Trophoblast cell (in vitro differentiated cells and primary cell): ENCODE results near the gene TAS2R60.
A peak's percentile ranks its signal among the peaks of the same experiment; 100 is the strongest.
"Not testable (repeated sequence)": the region's sequence is repeated elsewhere in the genome, so short reads cannot be mapped to it uniquely, and the experiment has no call there.

ENCODE experiments used
- DNase-seq, 2 donors: peaks; one replicate each; pipeline ENCODE4 v3.0.0-alpha.2; 2016
- H2AFZ ChIP-seq: 2 replicates; pipeline ENCODE4 v1.6.1; 2013; ENCODE audit warnings: low read length, moderate library complexity, mild to moderate bottlenecking; ENCODE audit not compliant: insufficient read depth, poor library complexity
- H2AK5ac ChIP-seq: 2 replicates; pipeline ENCODE4 v1.6.1; 2013; ENCODE audit warnings: mild to moderate bottlenecking, low read length
- H2BK120ac ChIP-seq: 2 replicates; pipeline ENCODE4 v1.6.1; 2013; ENCODE audit warnings: low read length, mild to moderate bottlenecking, moderate library complexity; ENCODE audit not compliant: insufficient read depth, poor library complexity
- H2BK12ac ChIP-seq: 2 replicates; pipeline ENCODE4 v1.6.1; 2013; ENCODE audit warnings: mild to moderate bottlenecking, low read length, moderate library complexity
- H2BK5ac ChIP-seq: 2 replicates; pipeline ENCODE4 v1.6.1; 2013; ENCODE audit warnings: low read length, low read depth, moderate library complexity, mild to moderate bottlenecking; ENCODE audit not compliant: poor library complexity
- H3K14ac ChIP-seq: 2 replicates; pipeline ENCODE4 v1.6.1; 2013; ENCODE audit warnings: mild to moderate bottlenecking, low read length
- H3K18ac ChIP-seq: 2 replicates; pipeline ENCODE4 v1.6.1; 2013; ENCODE audit warnings: mild to moderate bottlenecking, low read length
- H3K23ac ChIP-seq: 2 replicates; pipeline ENCODE4 v1.6.1; 2013; ENCODE audit warnings: low read length
- H3K27ac ChIP-seq: 2 replicates; pipeline ENCODE4 v1.5.1; 2013; ENCODE audit warnings: low read depth, mild to moderate bottlenecking, inconsistent platforms, low read length, moderate library complexity
- H3K27me3 ChIP-seq: 2 replicates; pipeline ENCODE4 v1.6.1; 2013; ENCODE audit warnings: inconsistent platforms, mild to moderate bottlenecking, low read length, moderate library complexity; ENCODE audit not compliant: insufficient read depth
- H3K36me3 ChIP-seq, 2 experiments: 1 replicate in 1 of 2; 2 replicates in 1 of 2; pipeline ENCODE4 v1.6.1; 2013; ENCODE audit warnings: low read length in 2 of 2, mild to moderate bottlenecking in 2 of 2, moderate library complexity in 1 of 2; ENCODE audit not compliant: insufficient read depth in 2 of 2, control insufficient read depth in 1 of 2
- H3K4ac ChIP-seq: 2 replicates; pipeline ENCODE4 v1.6.1; 2013; ENCODE audit warnings: low read depth, mild to moderate bottlenecking, low read length, moderate library complexity
- H3K4me1 ChIP-seq, 2 experiments: 1 replicate in 1 of 2; 2 replicates in 1 of 2; pipeline ENCODE4 v1.6.1; 2013; ENCODE audit warnings: low read length in 2 of 2, mild to moderate bottlenecking in 2 of 2, moderate library complexity in 1 of 2; ENCODE audit not compliant: insufficient read depth in 2 of 2, control insufficient read depth in 1 of 2
- H3K4me2 ChIP-seq: 2 replicates; pipeline ENCODE4 v1.6.1; 2013; ENCODE audit warnings: inconsistent platforms, mild to moderate bottlenecking, low read length, moderate library complexity
- H3K4me3 ChIP-seq: 2 replicates; pipeline ENCODE4 v1.5.1; 2013; ENCODE audit warnings: mild to moderate bottlenecking, low read depth, low read length, inconsistent platforms
- H3K79me1 ChIP-seq: one replicate; pipeline ENCODE4 v1.6.1; 2013; ENCODE audit warnings: low read length
- H3K79me2 ChIP-seq: 2 replicates; pipeline ENCODE4 v1.6.1; 2013; ENCODE audit warnings: low read length, mild to moderate bottlenecking; ENCODE audit not compliant: control insufficient read depth, insufficient read depth, poor library complexity
- H3K9ac ChIP-seq: 2 replicates; pipeline ENCODE4 v1.6.1; 2013; ENCODE audit warnings: mild to moderate bottlenecking, low read length
- H3K9me3 ChIP-seq: 2 replicates; pipeline ENCODE4 v1.6.1; 2013; ENCODE audit warnings: low read depth, mild to moderate bottlenecking, control low read depth, inconsistent platforms, low read length; ENCODE audit not compliant: insufficient read depth
- H4K12ac ChIP-seq: 2 replicates; pipeline ENCODE4 v1.6.1; 2013; ENCODE audit warnings: low read depth, mild to moderate bottlenecking, low read length, moderate library complexity
- H4K8ac ChIP-seq: 2 replicates; pipeline ENCODE4 v1.6.1; 2013; ENCODE audit warnings: low read depth, mild to moderate bottlenecking, low read length, moderate library complexity
- H4K91ac ChIP-seq: one replicate; pipeline ENCODE4 v1.6.1; 2013; ENCODE audit warnings: low read depth, mild to moderate bottlenecking, low read length, moderate library complexity
- WGBS: extraction: QIAGEN DNeasy Blood & Tissue Kit; methylation state at CpG from one replicate; pipeline ENCODE4 v1.1.7; 2013; ENCODE audit warnings: missing lambda C conversion rate; ENCODE audit not compliant: insufficient read length, insufficient coverage; ENCODE audit errors: extremely low coverage; 5-methylcytosine and 5-hydroxymethylcytosine counted together

Gene TAS2R60

GRCh38 chr7:143424476-143424875 is 18.8 kb upstream of the TAS2R60 start:
- H3K4ac ChIP-seq, DNase-seq, H2BK120ac ChIP-seq, H2BK5ac ChIP-seq, H3K4me2 ChIP-seq, H3K18ac ChIP-seq, H3K14ac ChIP-seq, H3K9me3 ChIP-seq, H3K36me3 ChIP-seq, H3K27me3 ChIP-seq, H4K12ac ChIP-seq, H3K9ac ChIP-seq, H3K4me3 ChIP-seq, H2BK12ac ChIP-seq, H2AFZ ChIP-seq, H3K4me1 ChIP-seq, H4K91ac ChIP-seq, H3K79me1 ChIP-seq, H3K79me2 ChIP-seq, H3K27ac ChIP-seq, H3K23ac ChIP-seq, H4K8ac ChIP-seq, H2AK5ac ChIP-seq: not testable (repeated sequence)
- no CpG with 5 or more reads among the region's 34 CpGs for WGBS

DNA sequence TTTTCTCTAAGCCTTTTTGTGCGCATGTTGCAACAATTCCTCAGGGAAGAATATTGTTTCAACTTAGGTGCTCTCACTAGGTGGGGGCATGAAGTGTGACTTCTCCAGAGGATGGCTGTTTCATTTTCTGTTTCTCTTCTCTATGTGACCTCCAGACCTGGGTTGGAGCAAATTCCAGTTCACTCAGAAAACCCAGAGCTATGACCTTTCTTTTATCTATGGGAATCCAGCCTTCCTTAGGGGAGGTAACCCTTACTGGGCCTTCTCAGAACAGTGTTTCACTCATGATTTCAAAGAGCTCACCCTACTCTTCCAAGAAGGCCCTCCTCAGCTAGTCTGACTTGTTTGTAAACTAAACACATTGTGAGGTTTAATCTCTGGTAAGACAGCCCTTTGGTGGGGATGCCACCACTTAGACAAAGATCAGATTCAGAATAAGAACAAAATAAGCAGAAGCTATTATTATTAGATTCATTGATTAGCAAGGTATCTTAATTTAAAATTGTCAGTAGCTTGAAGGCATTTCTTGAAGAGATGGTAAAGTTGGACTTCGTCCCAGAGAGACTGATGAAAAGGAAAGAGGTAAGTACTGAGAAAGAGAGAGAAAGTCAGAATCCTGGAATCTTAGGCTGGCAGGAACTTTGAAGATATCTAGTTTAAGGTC is 16.6 kb upstream of the TAS2R60 start:
- H4K12ac ChIP-seq: no peak overlapping the region
- no peak overlapping the region for H3K18ac ChIP-seq
- no peak overlapping the region for H3K4me3 ChIP-seq
- no peak overlapping the region for H2BK5ac ChIP-seq
- no peak overlapping the region for H4K91ac ChIP-seq
- H3K79me2 ChIP-seq: no peaks in the 10 kb centered on the region
- H3K9ac ChIP-seq: no peak overlapping the region
- no peaks in the 10 kb centered on the region for H3K4me1 ChIP-seq
- no peak overlapping the region for H2AFZ ChIP-seq
- no peaks in the 10 kb centered on the region for H3K27me3 ChIP-seq
- no peak overlapping the region for H3K23ac ChIP-seq
- WGBS: no CpG with 5 or more reads among the region's 2 CpGs
- no peak overlapping the region for H3K4me2 ChIP-seq
- no peak overlapping the region for H3K27ac ChIP-seq
- no peaks in the 10 kb centered on the region for H3K79me1 ChIP-seq
- H3K4ac ChIP-seq: no peak overlapping the region
- H4K8ac ChIP-seq: no peak overlapping the region
- H3K9me3 ChIP-seq: peaks cover 3% of the 10 kb centered on the region
- no peak for DNase-seq
- H3K14ac ChIP-seq: no peak overlapping the region
- H2BK120ac ChIP-seq: no peak overlapping the region
- no peaks in the 10 kb centered on the region for H3K36me3 ChIP-seq
- H2BK12ac ChIP-seq: no peak overlapping the region
- H2AK5ac ChIP-seq: no peak overlapping the region

GRCh38 chr7:143429770-143430698 is 13.2 kb upstream of the TAS2R60 start:
- no peak overlapping the region for H3K18ac ChIP-seq
- no peak overlapping the region for H3K4me3 ChIP-seq
- DNase-seq: peak; percentile 28 to 63
- H3K79me2 ChIP-seq: no peaks in the 10 kb centered on the region
- H4K91ac ChIP-seq: no peak overlapping the region
- no peak overlapping the region for H3K4me2 ChIP-seq
- no peak overlapping the region for H2AK5ac ChIP-seq
- H3K23ac ChIP-seq: no peak overlapping the region
- H4K12ac ChIP-seq: no peak overlapping the region
- H2BK12ac ChIP-seq: no peak overlapping the region
- no peaks in the 10 kb centered on the region for H3K36me3 ChIP-seq
- no peaks in the 10 kb centered on the region for H3K4me1 ChIP-seq
- no peak overlapping the region for H3K14ac ChIP-seq
- WGBS: no CpG with 5 or more reads among the region's 10 CpGs
- H3K9ac ChIP-seq: no peak overlapping the region
- H2BK120ac ChIP-seq: no peak overlapping the region
- H3K27me3 ChIP-seq: no peaks in the 10 kb centered on the region
- H2AFZ ChIP-seq: no peak overlapping the region
- H3K79me1 ChIP-seq: no peaks in the 10 kb centered on the region
- no peaks in the 10 kb centered on the region for H3K9me3 ChIP-seq
- no peak overlapping the region for H3K27ac ChIP-seq
- no peak overlapping the region for H3K4ac ChIP-seq
- H4K8ac ChIP-seq: no peak overlapping the region
- H2BK5ac ChIP-seq: no peak overlapping the region

- no peak overlapping the region for H4K8ac ChIP-seq
- no peak overlapping the region for H3K4ac ChIP-seq
- H2BK120ac ChIP-seq: no peak overlapping the region
- no peak overlapping the region for H4K12ac ChIP-seq
- H3K4me1 ChIP-seq: no peaks in the 10 kb centered on the region
- no peak overlapping the region for H3K9ac ChIP-seq
- H2AFZ ChIP-seq: no peak overlapping the region
- H3K9me3 ChIP-seq: no peaks in the 10 kb centered on the region
- no peak overlapping the region for H2AK5ac ChIP-seq
- no peak overlapping the region for H3K4me2 ChIP-seq
- H3K27me3 ChIP-seq: no peaks in the 10 kb centered on the region
- no peak overlapping the region for H3K23ac ChIP-seq
- no peak overlapping the region for H3K14ac ChIP-seq
- H4K91ac ChIP-seq: no peak overlapping the region
- H2BK5ac ChIP-seq: no peak overlapping the region
- no peaks in the 10 kb centered on the region for H3K79me1 ChIP-seq
- H3K18ac ChIP-seq: no peak overlapping the region
- no peak overlapping the region for H3K27ac ChIP-seq
- H3K4me3 ChIP-seq: no peak overlapping the region
- no peaks in the 10 kb centered on the region for H3K36me3 ChIP-seq
- no CpG with 5 or more reads among the region's 2 CpGs for WGBS
- H2BK12ac ChIP-seq: no peak overlapping the region
- no peaks in the 10 kb centered on the region for H3K79me2 ChIP-seq
- no peak for DNase-seq
These were observed 12.1 kb upstream of the TAS2R60 start for GRCh38 chr7:143431109-143431508.
